Central memory CD8-positive, alpha-beta T cell (primary cell): Measurements from ENCODE around the gene ESRRA.

ENCODE experiments used
- ATAC-seq: fragments of 150-1000 bp; cut with Tn5 transposase; replicated peaks from 2 replicates; pipeline ENCODE4 v1.10.0; 2022; ENCODE audit warnings: mild to moderate bottlenecking, moderate FRiP score, moderate number of reproducible peaks; ENCODE audit not compliant: poor library complexity, severe bottlenecking; ENCODE audit errors: extremely low read depth
- DNase-seq, 2 donors: peaks; one replicate each; pipeline ENCODE4 v3.0.0; 2021; ENCODE audit warnings: low spot score in 2 of 2
- H3K27ac Mint-ChIP-seq: one replicate; pipeline ENCODE4 v1.8.0; 2022; ENCODE audit warnings: low read depth, mild to moderate bottlenecking, moderate library complexity, mixed read lengths
- H3K27me3 Mint-ChIP-seq: one replicate; pipeline ENCODE4 v1.8.0; 2022; ENCODE audit warnings: mixed read lengths
- H3K36me3 Mint-ChIP-seq: one replicate; pipeline ENCODE4 v1.8.0; 2022; ENCODE audit warnings: mild to moderate bottlenecking, moderate library complexity, mixed read lengths; ENCODE audit not compliant: insufficient read depth
- H3K4me1 Mint-ChIP-seq: one replicate; pipeline ENCODE4 v1.8.0; 2022; ENCODE audit warnings: mixed read lengths
- H3K4me3 Mint-ChIP-seq: one replicate; pipeline ENCODE4 v1.8.0; 2022; ENCODE audit warnings: mild to moderate bottlenecking, moderate library complexity, mixed read lengths
- H3K9me3 Mint-ChIP-seq: one replicate; pipeline ENCODE4 v1.8.0; 2022; ENCODE audit warnings: mixed read lengths

ESRRA gene

DNA sequence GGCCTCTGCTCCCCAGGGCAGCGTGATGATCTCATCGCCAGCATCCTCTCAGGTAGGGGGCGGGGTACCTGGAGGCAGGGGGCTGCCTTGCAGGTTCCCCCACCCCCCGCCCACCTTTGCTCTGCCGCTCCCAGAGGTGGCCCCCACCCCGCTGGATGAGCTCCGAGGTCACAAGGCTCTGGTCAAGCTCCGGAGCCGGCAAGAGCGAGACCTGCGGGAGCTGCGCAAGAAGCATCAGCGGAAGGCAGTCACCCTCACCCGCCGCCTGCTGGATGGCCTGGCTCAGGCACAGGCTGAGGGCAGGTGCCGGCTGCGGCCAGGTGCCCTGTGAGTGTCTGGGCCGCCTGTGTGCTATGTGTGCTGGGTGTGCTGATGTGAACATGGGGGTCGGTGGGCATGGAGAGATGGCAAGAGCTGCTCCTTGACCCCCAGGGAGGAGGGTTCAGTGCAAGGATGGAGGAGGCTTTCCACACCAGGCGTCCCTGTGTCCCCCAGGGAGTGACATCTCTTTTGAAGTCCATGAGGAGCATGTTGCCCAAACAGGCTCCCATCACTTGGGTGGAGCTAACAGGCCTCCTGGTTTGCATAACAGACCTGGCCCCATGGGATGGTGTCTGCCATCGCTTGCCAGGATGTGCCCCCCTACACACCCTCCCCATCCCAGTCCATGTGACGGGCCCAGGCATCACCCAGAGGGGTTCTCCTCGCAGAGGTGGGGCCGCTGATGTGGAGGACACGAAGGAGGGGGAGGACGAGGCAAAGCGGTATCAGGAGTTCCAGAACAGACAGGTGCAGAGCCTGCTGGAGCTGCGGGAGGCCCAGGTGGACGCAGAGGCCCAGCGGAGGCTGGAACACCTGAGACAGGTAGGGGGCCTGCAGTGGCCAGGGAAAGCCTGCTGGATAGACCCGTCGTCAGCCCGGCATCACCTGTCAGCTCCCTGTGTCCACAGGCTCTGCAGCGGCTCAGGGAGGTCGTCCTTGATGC, 39.9 kb upstream of the ESRRA start:
- H3K4me1 Mint-ChIP-seq: peaks cover 22% of the 10 kb centered on the region
- H3K36me3 Mint-ChIP-seq: peaks cover 13% of the 10 kb centered on the region
- H3K4me3 Mint-ChIP-seq: no peak overlapping the region
- H3K9me3 Mint-ChIP-seq: no peaks in the 10 kb centered on the region
- DNase-seq (no peak), ATAC-seq (no peak)
- H3K27ac Mint-ChIP-seq: no peak overlapping the region
- no peaks in the 10 kb centered on the region for H3K27me3 Mint-ChIP-seq

DNA sequence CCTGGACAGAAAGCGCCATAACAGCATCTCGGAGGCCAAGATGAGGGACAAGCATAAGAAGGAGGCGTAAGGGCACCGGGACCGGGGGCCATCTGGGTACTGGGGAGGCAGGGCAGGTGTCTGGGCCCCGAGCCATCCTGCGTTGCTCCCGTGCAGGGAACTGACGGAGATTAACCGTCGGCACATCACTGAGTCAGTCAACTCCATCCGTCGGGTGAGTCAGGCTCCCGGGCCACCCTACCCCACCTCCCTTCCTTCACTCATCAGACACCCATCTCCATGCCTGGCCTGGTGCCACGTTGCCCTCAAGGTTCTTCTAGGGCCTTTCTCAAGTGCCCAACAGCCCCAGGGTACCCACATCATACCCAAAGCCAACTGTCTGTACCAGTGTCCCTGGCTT, 39.0 kb upstream of the ESRRA start:
- peaks cover 24% of the 10 kb centered on the region for H3K4me1 Mint-ChIP-seq
- no peak for ATAC-seq
- H3K9me3 Mint-ChIP-seq: no peaks in the 10 kb centered on the region
- no peaks in the 10 kb centered on the region for H3K27me3 Mint-ChIP-seq
- no peak overlapping the region for H3K27ac Mint-ChIP-seq
- H3K36me3 Mint-ChIP-seq: peaks cover 21% of the 10 kb centered on the region
- DNase-seq: no peak
- no peak overlapping the region for H3K4me3 Mint-ChIP-seq

DNA sequence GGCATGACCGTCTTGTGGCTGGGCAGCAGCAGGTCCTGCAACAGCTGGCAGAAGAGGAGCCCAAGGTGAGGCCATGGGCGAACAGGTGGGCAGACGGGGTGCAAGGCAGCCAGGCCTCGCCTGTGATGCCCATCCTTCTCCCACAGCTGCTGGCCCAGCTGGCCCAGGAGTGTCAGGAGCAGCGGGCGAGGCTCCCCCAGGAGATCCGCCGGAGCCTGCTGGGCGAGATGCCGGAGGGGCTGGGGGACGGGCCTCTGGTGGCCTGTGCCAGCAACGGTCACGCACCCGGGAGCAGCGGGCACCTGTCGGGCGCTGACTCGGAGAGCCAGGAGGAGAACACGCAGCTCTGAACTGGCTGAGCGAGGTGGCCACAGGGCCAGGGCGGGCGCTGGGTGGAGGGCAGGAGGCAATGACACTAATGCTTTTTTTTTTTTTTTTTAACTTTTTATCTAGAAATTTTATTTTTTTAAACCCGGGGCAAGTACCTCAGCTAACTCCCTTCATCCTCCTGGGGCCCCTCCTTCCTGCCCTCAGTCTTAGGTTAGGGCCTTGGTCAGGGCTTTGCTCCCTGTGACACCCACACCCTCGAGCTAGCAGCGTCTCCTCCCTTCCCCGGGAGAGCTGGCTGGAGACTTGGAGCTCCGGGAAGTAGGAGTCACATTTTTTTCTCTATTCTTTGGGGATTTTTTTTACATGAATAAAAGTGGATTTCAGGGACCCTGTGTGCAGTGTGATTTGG, 37.9 kb upstream of the ESRRA start:
- H3K36me3 Mint-ChIP-seq: peaks cover 27% of the 10 kb centered on the region
- no peaks in the 10 kb centered on the region for H3K27me3 Mint-ChIP-seq
- peaks cover 32% of the 10 kb centered on the region for H3K4me1 Mint-ChIP-seq
- H3K4me3 Mint-ChIP-seq: peak overlapping the region; percentile 13
- ATAC-seq: no peak
- no peaks in the 10 kb centered on the region for H3K9me3 Mint-ChIP-seq
- DNase-seq: no peak
- no peak overlapping the region for H3K27ac Mint-ChIP-seq

DNA sequence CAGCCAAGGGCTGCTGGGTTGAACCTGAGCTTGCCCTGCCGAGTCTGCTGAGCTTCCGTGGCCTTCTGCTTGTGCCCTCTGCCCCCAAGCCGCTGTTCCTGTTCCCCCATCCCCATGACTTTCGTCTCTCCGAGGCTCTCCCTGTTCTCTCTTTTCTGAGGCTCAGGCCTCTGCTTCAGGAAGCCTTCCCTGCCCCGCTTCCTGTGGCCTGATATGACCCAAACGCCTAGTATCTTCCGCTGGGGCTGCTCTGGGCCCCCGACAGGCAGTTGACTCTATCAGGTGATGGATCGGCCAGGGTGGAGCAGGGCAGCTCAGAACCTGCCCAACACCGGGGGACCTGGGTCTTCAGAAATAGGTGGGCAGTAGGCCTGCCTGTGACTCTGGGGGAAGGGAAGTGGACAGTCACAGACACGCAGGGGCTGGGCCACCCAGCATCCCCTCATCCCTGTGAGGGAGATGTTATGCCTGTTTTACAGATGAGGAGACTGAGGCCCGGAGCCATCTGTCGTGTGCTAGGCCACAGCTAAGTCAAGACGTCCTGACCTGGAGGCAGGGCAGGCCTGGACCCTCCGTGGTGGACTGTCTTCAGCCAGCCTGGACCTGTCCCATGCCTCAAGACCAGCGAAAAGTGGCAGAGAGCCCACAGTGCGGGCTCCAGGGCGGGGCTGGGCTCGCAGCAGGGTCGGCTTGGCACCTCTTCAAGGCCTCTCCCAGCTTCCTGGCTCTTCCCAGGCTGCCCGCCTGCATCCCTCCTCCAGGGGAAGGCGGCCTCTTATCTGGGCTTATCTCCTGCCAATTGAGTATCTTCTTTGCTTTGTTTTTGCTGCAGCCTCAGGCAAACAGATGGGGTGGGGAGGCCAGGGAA, 37.1 kb upstream of the ESRRA start:
- Mint-ChIP-seq H3K27me3 (no peaks in the 10 kb centered on the region), H3K36me3 (peaks cover 29% of the 10 kb centered on the region), H3K27ac (peak overlapping the region; percentile 98), H3K4me3 (peak overlapping the region; percentile 98), H3K4me1 (peaks cover 32% of the 10 kb centered on the region), H3K9me3 (no peaks in the 10 kb centered on the region)
- DNase-seq (no peak), ATAC-seq (no peak)

DNA sequence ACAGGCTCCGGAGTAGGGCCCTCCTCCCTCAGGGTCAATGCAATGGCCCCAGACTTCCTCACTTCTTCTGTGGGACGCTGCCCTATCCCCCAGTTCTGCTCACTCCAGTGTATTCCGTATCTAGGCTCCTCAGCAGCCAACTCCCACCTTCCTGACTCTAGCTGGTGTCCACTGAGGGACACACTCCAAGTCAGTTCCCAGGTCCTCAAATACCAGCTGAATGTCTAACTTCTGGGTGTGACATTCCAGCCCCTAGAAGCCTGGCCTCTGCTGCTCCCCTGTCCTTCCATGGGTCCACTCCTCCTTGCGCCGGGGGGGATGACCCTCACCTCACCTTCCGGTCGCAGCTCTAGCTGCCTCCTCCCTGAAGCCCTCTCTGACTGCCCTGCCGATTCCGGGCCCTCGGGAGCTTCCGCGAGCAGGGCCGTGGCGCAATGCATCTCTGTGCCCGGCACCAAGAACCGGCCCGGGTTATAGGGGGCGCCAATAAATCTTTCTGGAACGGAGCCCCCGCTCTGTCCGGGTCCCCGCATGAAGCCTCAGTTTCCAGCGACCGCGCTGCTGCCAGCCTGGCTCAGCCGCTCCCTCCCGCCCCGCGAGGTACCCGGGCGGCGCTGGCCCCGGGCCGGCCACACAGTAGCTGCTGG, 36.3 kb upstream of the ESRRA start:
- peak overlapping the region; percentile 98 for H3K4me3 Mint-ChIP-seq
- H3K4me1 Mint-ChIP-seq: peaks cover 32% of the 10 kb centered on the region
- peak overlapping the region; percentile 98 for H3K27ac Mint-ChIP-seq
- H3K9me3 Mint-ChIP-seq: no peaks in the 10 kb centered on the region
- DNase-seq: no peak
- no peaks in the 10 kb centered on the region for H3K27me3 Mint-ChIP-seq
- peak; percentile 1 for ATAC-seq
- peaks cover 29% of the 10 kb centered on the region for H3K36me3 Mint-ChIP-seq

DNA sequence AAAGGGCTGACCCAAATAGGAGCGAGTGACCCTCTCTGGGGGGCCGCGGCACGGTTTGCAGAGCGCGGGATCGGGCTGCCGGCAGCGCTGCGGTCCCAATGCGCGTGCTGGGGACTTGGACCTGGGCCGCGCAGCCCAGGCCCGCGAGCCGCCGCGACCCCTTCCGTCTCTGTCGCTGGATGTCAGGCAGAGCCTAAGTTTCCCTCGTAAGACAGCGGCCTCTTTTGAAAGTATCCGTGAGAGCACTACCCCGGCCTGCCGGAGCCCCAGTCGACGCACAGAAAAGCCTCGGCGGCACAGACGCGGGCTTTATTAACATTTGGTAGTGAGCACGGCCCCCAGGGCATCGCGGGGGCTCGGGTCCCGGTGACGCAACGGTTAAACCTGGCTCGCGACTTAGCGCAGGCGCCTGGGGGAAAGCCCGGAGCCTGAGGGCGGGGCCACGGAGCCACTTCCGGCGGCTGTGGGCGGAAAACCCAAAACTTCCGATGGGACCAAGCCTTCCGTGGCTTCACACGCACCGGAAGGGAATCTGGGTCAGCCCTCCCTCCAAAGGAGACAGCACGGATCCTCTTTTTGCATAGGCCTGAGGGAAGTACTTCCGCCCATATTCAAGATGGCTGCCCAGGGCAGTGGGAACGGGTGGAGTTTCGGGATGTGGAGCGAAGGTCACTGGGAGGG, 35.6 kb upstream of the ESRRA start:
- peak overlapping the region; percentile 98 for H3K27ac Mint-ChIP-seq
- H3K27me3 Mint-ChIP-seq: no peaks in the 10 kb centered on the region
- peaks cover 31% of the 10 kb centered on the region for H3K36me3 Mint-ChIP-seq
- H3K4me3 Mint-ChIP-seq: peak overlapping the region; percentile 98
- ATAC-seq (peak; percentile 74), DNase-seq (peak; percentile 94 to 96)
- H3K4me1 Mint-ChIP-seq: peaks cover 32% of the 10 kb centered on the region
- no peaks in the 10 kb centered on the region for H3K9me3 Mint-ChIP-seq

DNA sequence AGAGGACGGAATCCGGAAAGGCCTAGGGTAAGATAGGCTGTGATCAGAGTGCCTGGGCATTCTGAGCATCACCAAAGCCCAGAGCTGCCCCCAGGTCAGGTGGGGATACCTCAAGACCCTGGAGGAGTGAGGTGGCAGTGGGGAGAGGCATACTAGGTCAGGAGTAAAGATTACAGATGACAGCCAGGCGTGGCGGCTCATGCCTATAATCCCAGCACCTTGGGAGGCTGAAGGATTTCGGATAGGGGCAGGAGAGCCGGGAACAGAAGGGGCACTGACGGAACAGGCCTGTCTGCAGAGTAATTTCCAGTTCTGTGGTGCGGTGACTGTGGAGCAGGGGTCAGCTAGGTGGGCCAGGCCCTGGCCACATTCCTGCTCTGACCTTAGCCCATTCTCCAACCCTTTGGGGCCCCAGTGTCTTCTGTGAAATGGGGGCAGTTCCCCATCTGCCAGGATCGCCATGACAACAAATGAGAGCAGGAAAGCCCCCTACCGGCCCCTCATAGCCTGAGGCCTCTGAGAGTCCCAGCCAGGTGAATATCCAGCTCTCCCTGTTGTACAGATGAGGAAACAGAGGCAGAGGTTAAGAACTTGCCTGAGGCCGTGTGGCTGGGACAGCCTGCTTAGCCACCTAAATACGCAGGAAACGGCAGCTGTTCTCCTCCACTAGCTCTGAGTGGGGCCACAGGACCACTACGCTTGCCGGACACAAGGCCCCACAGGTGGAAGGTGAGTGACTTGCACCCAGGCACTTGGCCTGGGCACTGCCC, 30.1 kb upstream of the ESRRA start:
- Mint-ChIP-seq H3K27ac (no peak overlapping the region), H3K4me1 (peaks cover 12% of the 10 kb centered on the region), H3K9me3 (no peaks in the 10 kb centered on the region), H3K36me3 (peaks cover 23% of the 10 kb centered on the region), H3K27me3 (no peaks in the 10 kb centered on the region), H3K4me3 (no peak overlapping the region)
- no peak for ATAC-seq
- no peak for DNase-seq

DNA sequence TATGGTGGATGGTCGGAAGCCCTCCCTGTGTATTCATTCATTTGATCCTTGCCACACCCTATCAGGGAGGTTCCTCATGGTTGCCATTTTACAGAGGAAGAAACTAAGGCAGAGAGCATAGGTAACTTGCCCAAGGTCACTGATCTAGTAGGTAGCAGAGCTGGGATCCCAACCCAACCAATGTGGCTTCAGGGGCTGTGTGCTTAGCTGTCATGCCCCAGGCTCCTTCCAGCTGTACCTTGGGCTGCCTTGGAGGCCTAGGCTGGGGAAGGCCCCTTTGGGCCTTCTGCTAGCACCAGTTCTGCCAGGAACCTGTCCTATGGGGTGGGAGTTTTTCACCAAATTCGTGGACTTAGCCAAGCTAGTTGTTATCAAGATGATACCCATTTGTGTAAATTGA, 29.5 kb upstream of the ESRRA start:
- H3K4me3 Mint-ChIP-seq: no peak overlapping the region
- H3K27ac Mint-ChIP-seq: no peak overlapping the region

DNA sequence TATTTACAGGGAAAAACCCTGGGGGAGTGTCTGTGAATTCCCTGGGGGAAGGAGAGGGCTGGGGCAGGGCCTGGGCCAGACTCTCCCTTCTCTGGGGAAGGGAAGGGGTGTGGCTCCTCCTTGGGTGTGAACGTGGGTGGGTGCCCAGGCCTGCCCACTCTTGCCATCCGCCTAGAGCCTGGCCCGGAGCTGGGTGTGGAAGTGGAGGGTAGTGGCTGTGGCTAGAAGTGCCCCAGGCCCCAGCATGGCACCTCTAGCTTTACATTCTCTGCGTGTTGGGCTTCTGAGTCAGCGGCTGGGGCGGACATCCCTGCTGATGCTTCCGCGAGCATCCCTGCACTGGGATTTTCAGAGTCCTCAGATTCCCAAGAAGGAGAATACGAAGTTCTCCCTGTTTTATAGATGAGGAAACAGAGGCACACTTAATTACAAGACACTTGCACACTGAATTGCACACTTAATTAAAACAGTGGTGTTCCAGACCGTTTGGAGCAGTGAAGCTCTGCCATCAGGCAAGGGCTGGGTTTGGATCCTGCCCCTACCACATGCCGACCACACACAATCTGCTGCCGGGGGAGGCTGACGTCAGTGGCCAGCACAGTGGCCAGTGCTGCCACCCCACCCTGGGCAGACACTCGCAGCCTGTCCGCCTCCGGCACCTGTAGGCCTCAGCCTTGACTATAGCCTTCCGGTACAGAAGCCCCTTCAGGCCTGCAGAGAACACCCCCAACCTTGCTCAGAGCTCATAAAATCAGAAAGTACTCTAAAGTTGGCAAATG, 28.5 kb upstream of the ESRRA start:
- H3K9me3 Mint-ChIP-seq: no peaks in the 10 kb centered on the region
- peaks cover 12% of the 10 kb centered on the region for H3K36me3 Mint-ChIP-seq
- peaks cover 2% of the 10 kb centered on the region for H3K4me1 Mint-ChIP-seq
- no peaks in the 10 kb centered on the region for H3K27me3 Mint-ChIP-seq
- no peak for DNase-seq
- no peak overlapping the region for H3K4me3 Mint-ChIP-seq
- no peak overlapping the region for H3K27ac Mint-ChIP-seq
- no peak for ATAC-seq

More for the DNA sequence above, 29.5 kb upstream of the ESRRA start:
- Mint-ChIP-seq H3K9me3 (no peaks in the 10 kb centered on the region), H3K36me3 (peaks cover 17% of the 10 kb centered on the region), H3K4me1 (peaks cover 9% of the 10 kb centered on the region), H3K27me3 (no peaks in the 10 kb centered on the region)
- ATAC-seq (no peak), DNase-seq (no peak)

DNA sequence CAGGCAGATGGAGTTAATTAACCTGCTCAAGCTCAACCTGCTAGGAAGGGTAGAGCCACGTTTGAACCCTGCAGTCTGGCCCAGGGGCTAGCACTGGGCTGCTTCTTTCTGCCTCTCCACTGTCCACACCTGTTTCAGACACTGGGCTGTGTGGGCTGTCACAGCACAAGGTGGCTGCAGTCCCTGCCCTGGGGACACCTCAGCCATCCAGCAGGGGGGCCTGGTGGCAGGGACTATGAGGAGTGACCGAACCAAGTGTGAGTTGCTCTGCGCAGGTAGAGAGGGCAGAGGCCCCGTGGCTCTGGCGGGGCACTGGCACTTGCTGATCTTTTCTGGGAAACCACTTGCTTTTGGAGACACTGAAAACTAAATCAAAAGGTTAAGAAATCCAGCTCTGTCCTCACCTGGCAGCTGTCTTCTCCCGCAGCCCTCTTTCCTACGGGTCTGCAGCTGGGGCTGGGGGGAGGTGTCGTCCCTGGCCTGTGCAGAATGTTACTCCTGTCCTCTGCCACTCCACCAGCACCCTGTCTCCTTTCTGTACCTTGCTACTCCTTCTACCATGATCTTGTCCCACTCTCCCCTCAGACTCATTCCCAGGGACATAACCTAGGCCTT, 26.6 kb upstream of the ESRRA start:
- H3K27me3 Mint-ChIP-seq: no peaks in the 10 kb centered on the region
- H3K9me3 Mint-ChIP-seq: no peaks in the 10 kb centered on the region
- peaks cover under 1% of the 10 kb centered on the region for H3K4me1 Mint-ChIP-seq
- no peak overlapping the region for H3K4me3 Mint-ChIP-seq
- peaks cover 8% of the 10 kb centered on the region for H3K36me3 Mint-ChIP-seq
- DNase-seq (no peak), ATAC-seq (no peak)
- peak overlapping the region; percentile 78 for H3K27ac Mint-ChIP-seq
